WI38 (cell line): ENCODE results near the gene OGDHL.

ENCODE experiments used
- H3K4me3 ChIP-seq: 2 replicates; pipeline ENCODE4 v1.5.1; 2011; ENCODE audit warnings: low read depth, mild to moderate bottlenecking, control low read depth, low read length
- CTCF ChIP-seq: IDR thresholded peaks from 2 replicates; pipeline ENCODE4 v1.5.1; 2012; ENCODE audit warnings: low read depth, mild to moderate bottlenecking, control low read depth, low read length

The OGDHL gene

GRCh38 chr10:49709934-49710333 lies 52.2 kb downstream of the OGDHL start:
- TF ChIP-seq CTCF, result no peak

GRCh38 chr10:49707585-49707984 lies 54.5 kb downstream of the OGDHL start:
- no peak overlapping the region for H3K4me3 ChIP-seq
- TF ChIP-seq CTCF, result no peak

More at GRCh38 chr10:49709934-49710333, 52.2 kb downstream of the OGDHL start:
- H3K4me3 ChIP-seq, result no peak overlapping the region

GRCh38 chr10:49700997-49701396 lies 61.1 kb downstream of the OGDHL start:
- no peak overlapping the region for H3K4me3 ChIP-seq
- TF ChIP-seq CTCF, result no peak

GRCh38 chr10:49700211-49700610 lies 61.9 kb downstream of the OGDHL start:
- no peak for TF ChIP-seq CTCF
- no peak overlapping the region for H3K4me3 ChIP-seq

GRCh38 chr10:49698679-49699078 lies 63.4 kb downstream of the OGDHL start:
- no peak for TF ChIP-seq CTCF
- no peak overlapping the region for H3K4me3 ChIP-seq

GRCh38 chr10:49696311-49696710 lies 65.8 kb downstream of the OGDHL start:
- TF ChIP-seq CTCF, result no peak
- no peak overlapping the region for H3K4me3 ChIP-seq

- TF ChIP-seq CTCF, result no peak
- no peak overlapping the region for H3K4me3 ChIP-seq
These were observed 67.7 kb downstream of the OGDHL start for GRCh38 chr10:49694466-49694865.
